HFFc6 (cell line): ENCODE data around the gene IL1RAPL1. TPM values are rescaled to one million over a fixed set of nuclear protein-coding genes. Genes with fewer than 3 reads are reported as not detected.

ENCODE experiments used
- DNase-seq: peaks from one replicate; pipeline ENCODE4 v3.0.0-alpha.2; 2018
- H3K27ac Mint-ChIP-seq: 2 replicates; pipeline ENCODE4 v1.8.0; 2020; ENCODE audit warnings: mild to moderate bottlenecking, mixed read lengths
- H3K27me3 Mint-ChIP-seq: 2 replicates; pipeline ENCODE4 v1.8.0; 2021; ENCODE audit warnings: mild to moderate bottlenecking, moderate library complexity, mixed read lengths; ENCODE audit not compliant: insufficient read depth
- H3K36me3 Mint-ChIP-seq: 2 replicates; pipeline ENCODE4 v1.8.0; 2021; ENCODE audit warnings: low read depth, mixed read lengths
- H3K4me1 Mint-ChIP-seq: 2 replicates; pipeline ENCODE4 v1.8.0; 2020; ENCODE audit warnings: low read depth, mixed read lengths
- H3K4me3 Mint-ChIP-seq: 2 replicates; pipeline ENCODE4 v1.8.0; 2020; ENCODE audit warnings: mild to moderate bottlenecking, moderate library complexity, mixed read lengths
- H3K9me3 Mint-ChIP-seq: 2 replicates; pipeline ENCODE4 v1.8.0; 2020; ENCODE audit warnings: mild to moderate bottlenecking, mixed read lengths
- total RNA-seq, 6 experiments: library from RNA; stranded (reverse); fragmentation: NEBNext Ultra II Directional; extraction: Animal tissue kit (Norgen Biotek cat#: 25700); gene quantifications; 2 replicates in 1 of 6; 3 replicates in 5 of 6; pipeline ENCODE4 v1.2.3, GENCODE V29; 2021
- TF ChIP-seq, protein P1 (sequence below): fragments of 200-600 bp; sonication (generic); IDR thresholded peaks from 2 replicates; pipeline ENCODE4 v1.5.0; 2021; ENCODE audit warnings: antibody characterized with exemption, mild to moderate bottlenecking

IL1RAPL1 gene
- total RNA-seq, 6 experiments from 2014 or later: not detected

DNA sequence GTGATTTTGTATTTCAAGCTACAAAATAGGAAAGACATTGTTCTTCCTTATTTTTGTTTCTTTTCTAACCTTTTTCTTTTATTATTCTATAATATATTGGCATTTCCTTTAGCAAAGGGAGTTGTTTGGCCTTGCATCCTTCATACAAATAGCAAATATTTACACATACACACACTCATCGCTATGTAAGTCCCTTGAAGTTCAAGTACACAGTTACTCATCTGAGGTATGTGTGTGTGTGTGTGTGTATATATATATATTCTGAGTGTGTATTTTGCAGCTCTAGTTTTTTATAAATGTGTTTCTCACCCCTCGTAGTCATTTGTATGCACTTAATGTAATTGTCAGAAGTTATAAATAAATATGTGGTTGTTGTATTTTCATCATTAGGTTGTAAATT, 903.4 kb downstream of the IL1RAPL1 start:
- H3K4me1 Mint-ChIP-seq: peaks cover 17% of the 10 kb centered on the region
- no peaks in the 10 kb centered on the region for H3K9me3 Mint-ChIP-seq
- no peak overlapping the region for H3K4me3 Mint-ChIP-seq

DNA sequence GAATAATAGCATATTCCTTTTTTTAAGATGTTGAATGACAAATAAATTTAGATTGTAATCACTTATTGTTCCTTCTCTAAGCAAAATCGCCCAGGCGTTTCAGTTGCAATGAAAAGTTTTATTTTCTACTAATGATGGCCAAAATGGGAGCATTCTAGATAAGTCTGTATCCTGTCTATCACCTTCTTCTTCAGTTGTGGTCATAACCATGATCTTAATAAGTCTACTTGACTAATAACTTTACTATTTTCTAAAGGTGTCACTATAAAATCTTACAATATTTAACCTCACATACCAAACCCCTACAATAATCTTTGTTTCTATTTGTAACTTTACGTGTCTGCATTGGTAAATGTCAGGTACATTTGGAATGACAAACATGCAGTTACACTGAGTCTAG, 904.4 kb downstream of the IL1RAPL1 start:
- H3K4me3 Mint-ChIP-seq: no peak overlapping the region
- DNase-seq: no peak
- H3K36me3 Mint-ChIP-seq: no peaks in the 10 kb centered on the region
- TF ChIP-seq, protein P1, sequence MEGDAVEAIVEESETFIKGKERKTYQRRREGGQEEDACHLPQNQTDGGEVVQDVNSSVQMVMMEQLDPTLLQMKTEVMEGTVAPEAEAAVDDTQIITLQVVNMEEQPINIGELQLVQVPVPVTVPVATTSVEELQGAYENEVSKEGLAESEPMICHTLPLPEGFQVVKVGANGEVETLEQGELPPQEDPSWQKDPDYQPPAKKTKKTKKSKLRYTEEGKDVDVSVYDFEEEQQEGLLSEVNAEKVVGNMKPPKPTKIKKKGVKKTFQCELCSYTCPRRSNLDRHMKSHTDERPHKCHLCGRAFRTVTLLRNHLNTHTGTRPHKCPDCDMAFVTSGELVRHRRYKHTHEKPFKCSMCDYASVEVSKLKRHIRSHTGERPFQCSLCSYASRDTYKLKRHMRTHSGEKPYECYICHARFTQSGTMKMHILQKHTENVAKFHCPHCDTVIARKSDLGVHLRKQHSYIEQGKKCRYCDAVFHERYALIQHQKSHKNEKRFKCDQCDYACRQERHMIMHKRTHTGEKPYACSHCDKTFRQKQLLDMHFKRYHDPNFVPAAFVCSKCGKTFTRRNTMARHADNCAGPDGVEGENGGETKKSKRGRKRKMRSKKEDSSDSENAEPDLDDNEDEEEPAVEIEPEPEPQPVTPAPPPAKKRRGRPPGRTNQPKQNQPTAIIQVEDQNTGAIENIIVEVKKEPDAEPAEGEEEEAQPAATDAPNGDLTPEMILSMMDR: no peak
- H3K27ac Mint-ChIP-seq: no peak overlapping the region
- H3K9me3 Mint-ChIP-seq: no peaks in the 10 kb centered on the region
- H3K4me1 Mint-ChIP-seq: peaks cover 18% of the 10 kb centered on the region
- no peaks in the 10 kb centered on the region for H3K27me3 Mint-ChIP-seq

More for the DNA sequence above, 903.4 kb downstream of the IL1RAPL1 start:
- H3K36me3 Mint-ChIP-seq: no peaks in the 10 kb centered on the region
- TF ChIP-seq, protein P1: no peak
- no peak for DNase-seq
- no peak overlapping the region for H3K27ac Mint-ChIP-seq
- no peaks in the 10 kb centered on the region for H3K27me3 Mint-ChIP-seq

DNA sequence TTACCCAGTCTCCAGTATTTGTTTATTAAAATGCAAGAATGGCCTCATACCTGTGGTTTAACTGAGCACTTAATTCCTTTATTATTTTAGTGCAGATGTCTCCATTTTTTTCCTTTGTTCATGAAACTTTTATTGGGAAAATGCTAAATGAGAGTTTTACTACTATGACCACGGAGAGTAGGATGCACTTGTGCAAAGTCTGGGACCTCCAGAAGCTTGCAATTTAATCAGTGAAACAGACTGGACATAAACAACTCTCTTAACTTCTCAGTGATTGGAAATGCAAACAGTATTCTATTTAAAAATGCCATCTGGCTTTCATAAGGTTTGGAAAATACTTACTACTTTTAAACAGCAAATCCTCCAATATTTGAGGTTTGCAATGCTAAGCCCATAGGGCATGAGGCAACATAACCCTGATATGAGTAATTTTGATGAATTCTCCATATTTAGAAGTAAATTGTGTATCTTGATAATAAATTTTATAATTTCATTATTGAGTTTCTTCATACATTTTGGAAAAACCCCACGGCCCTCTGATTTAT, 909.5 kb downstream of the IL1RAPL1 start:
- no peaks in the 10 kb centered on the region for H3K9me3 Mint-ChIP-seq
- H3K4me3 Mint-ChIP-seq: no peak overlapping the region
- H3K27me3 Mint-ChIP-seq: no peaks in the 10 kb centered on the region
- H3K27ac Mint-ChIP-seq: no peak overlapping the region
- TF ChIP-seq, protein P1: no peak
- no peaks in the 10 kb centered on the region for H3K36me3 Mint-ChIP-seq
- DNase-seq: no peak
- peaks cover 8% of the 10 kb centered on the region for H3K4me1 Mint-ChIP-seq

DNA sequence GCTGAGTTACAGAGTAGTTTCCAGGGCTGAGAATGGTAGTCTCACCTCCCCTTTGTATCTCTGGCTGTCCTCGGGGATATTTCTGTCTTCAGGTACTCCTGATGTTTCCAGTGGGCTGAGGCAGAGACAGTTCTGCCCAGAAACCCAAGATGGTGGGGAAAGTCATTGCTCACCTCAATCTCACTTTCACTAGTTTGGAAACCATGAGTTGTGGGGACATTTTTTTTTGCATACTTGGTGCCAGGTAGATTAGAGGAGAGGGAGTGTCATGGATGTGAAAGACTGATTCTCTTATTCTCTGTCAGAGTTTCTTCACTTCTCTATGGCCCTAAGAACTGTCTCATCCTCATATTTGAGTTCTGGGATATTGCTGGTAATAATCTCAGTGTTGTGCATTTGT, 919.5 kb downstream of the IL1RAPL1 start:
- Mint-ChIP-seq H3K27ac (no peak overlapping the region), H3K9me3 (no peaks in the 10 kb centered on the region), H3K27me3 (no peaks in the 10 kb centered on the region), H3K4me3 (no peak overlapping the region), H3K36me3 (0 out of 2 replicates have a peak, but pooled peaks cover 4% of the 10 kb centered on the region), H3K4me1 (peaks cover 4% of the 10 kb centered on the region; the same call in 1 of the 2 replicates)
- TF ChIP-seq, protein P1: no peak
- DNase-seq: no peak

DNA sequence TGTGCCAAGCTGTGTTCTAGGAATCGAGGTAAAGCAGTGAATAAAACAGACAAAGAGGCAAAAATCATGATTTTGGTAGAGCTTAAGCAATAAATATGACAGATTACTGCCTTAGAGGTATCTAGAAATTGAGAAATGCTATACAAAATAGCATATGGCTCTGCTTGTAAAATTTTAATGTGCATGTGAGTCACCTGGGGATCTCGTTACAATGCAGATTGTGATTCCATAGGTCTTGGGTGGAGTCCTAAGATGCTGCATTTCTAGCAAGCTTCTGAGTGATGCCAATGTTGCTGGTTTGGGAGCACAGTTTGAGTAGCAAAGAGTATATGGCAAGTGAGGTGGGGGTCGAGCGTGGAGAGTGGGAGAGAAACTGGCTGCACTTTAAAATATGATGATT, 930.9 kb downstream of the IL1RAPL1 start:
- no peak overlapping the region for H3K27ac Mint-ChIP-seq

More for the DNA sequence above, 930.9 kb downstream of the IL1RAPL1 start:
- Mint-ChIP-seq H3K9me3 (no peaks in the 10 kb centered on the region), H3K4me3 (no peak overlapping the region), H3K36me3 (no peaks in the 10 kb centered on the region), H3K4me1 (0 out of 2 replicates have a peak, but pooled peaks cover 6% of the 10 kb centered on the region), H3K27me3 (no peaks in the 10 kb centered on the region)
- DNase-seq: no peak
- TF ChIP-seq, protein P1: no peak
